ENCODE data around the gene RRP36. TPM values are rescaled to one million over a fixed set of nuclear protein-coding genes. Genes with fewer than 3 reads are reported as not detected.

The RRP36 gene
- polyA plus RNA-seq, 1 donor from 2014 or later: 79.2 TPM

- no peak overlapping the region for H2AFZ ChIP-seq (ENCODE audit: low read depth, low read length)
- H3K36me3 ChIP-seq (ENCODE audit: insufficient read depth, low read length): no peaks in the 10 kb centered on the region
- H3K4me3 ChIP-seq (ENCODE audit: low read length): no peak overlapping the region
- no peak overlapping the region for H3K9ac ChIP-seq (ENCODE audit: low read length)
- no peaks in the 10 kb centered on the region for H3F3A ChIP-seq (ENCODE audit: insufficient read depth, low read length, poor library complexity, severe bottlenecking)
- H3K27me3 ChIP-seq (ENCODE audit: insufficient read depth, low read depth, low read length): no peaks in the 10 kb centered on the region
- H3K9me3 ChIP-seq (ENCODE audit: low read length): no peaks in the 10 kb centered on the region
- no peak for TF ChIP-seq CTCF (IDR thresholded peaks at IDR 0.05; ENCODE audit: poor library complexity, severe bottlenecking)
- no peak for TF ChIP-seq POLR2AphosphoS5 (IDR thresholded peaks at IDR 0.05)
- no peak for TF ChIP-seq EP300 (conservative IDR thresholded peaks at IDR 0.05; ENCODE audit: poor library complexity, severe bottlenecking)
- no peak for TF ChIP-seq MXI1 (conservative IDR thresholded peaks at IDR 0.05; ENCODE audit: poor library complexity, severe bottlenecking)
- TF ChIP-seq SMC3 (conservative IDR thresholded peaks at IDR 0.05; ENCODE audit: poor library complexity): no peak
- TF ChIP-seq EZH2 (IDR thresholded peaks at IDR 0.05; ENCODE audit: borderline replicate concordance, insufficient read depth, low read length, poor library complexity, severe bottlenecking): no peak
- no peak for TF ChIP-seq REST (IDR thresholded peaks at IDR 0.05; ENCODE audit: borderline replicate concordance)
- no peak for TF ChIP-seq RAD21 (conservative IDR thresholded peaks at IDR 0.05)
- TF ChIP-seq TAF1 (IDR thresholded peaks at IDR 0.05; ENCODE audit: low read depth): no peak
- no peaks in the 10 kb centered on the region for H3K9me2 ChIP-seq (ENCODE audit: insufficient read depth, low read length)
- no peaks in the 10 kb centered on the region for H4K20me1 ChIP-seq (ENCODE audit: insufficient read depth)
- H3K79me2 ChIP-seq (replicated peaks; ENCODE audit: insufficient read depth, low read length): peaks cover 6% of the 10 kb centered on the region
- H3K4me2 ChIP-seq (ENCODE audit: low read length): no peak overlapping the region
- no peak overlapping the region for H3K27ac ChIP-seq (ENCODE audit: low read length)
Observed at GRCh38 chr6:42973926-42974325, 47.5 kb upstream of the RRP36 start.

GRCh38 chr6:42974919-42975505, 46.4 kb upstream of the RRP36 start:
- H3K9ac ChIP-seq (ENCODE audit: low read length): no peak overlapping the region
- no peak overlapping the region for H3K4me2 ChIP-seq (ENCODE audit: low read length)
- H3F3A ChIP-seq (ENCODE audit: insufficient read depth, low read length, poor library complexity, severe bottlenecking): no peaks in the 10 kb centered on the region
- no peaks in the 10 kb centered on the region for H4K20me1 ChIP-seq (ENCODE audit: insufficient read depth)
- H2AFZ ChIP-seq (ENCODE audit: low read depth, low read length): no peak overlapping the region
- H3K4me3 ChIP-seq (ENCODE audit: low read length): no peak overlapping the region
- H3K9me2 ChIP-seq (ENCODE audit: insufficient read depth, low read length): no peaks in the 10 kb centered on the region
- H3K27ac ChIP-seq (ENCODE audit: low read length): no peak overlapping the region
- no peaks in the 10 kb centered on the region for H3K36me3 ChIP-seq (ENCODE audit: insufficient read depth, low read length)
- TF ChIP-seq RAD21 (conservative IDR thresholded peaks at IDR 0.05) (no peak), REST (IDR thresholded peaks at IDR 0.05; ENCODE audit: borderline replicate concordance) (no peak), SMC3 (conservative IDR thresholded peaks at IDR 0.05; ENCODE audit: poor library complexity) (no peak), EP300 (conservative IDR thresholded peaks at IDR 0.05; ENCODE audit: poor library complexity, severe bottlenecking) (no peak), EZH2 (IDR thresholded peaks at IDR 0.05; ENCODE audit: borderline replicate concordance, insufficient read depth, low read length, poor library complexity, severe bottlenecking) (no peak), CTCF (IDR thresholded peaks at IDR 0.05; ENCODE audit: poor library complexity, severe bottlenecking) (no peak), POLR2AphosphoS5 (IDR thresholded peaks at IDR 0.05) (no peak), MXI1 (conservative IDR thresholded peaks at IDR 0.05; ENCODE audit: poor library complexity, severe bottlenecking) (no peak), TAF1 (IDR thresholded peaks at IDR 0.05; ENCODE audit: low read depth) (no peak)
- no peaks in the 10 kb centered on the region for H3K9me3 ChIP-seq (ENCODE audit: low read length)
- H3K27me3 ChIP-seq (ENCODE audit: insufficient read depth, low read depth, low read length): no peaks in the 10 kb centered on the region
- H3K79me2 ChIP-seq (replicated peaks; ENCODE audit: insufficient read depth, low read length): peaks cover 6% of the 10 kb centered on the region

Measured in neural cell (in vitro differentiated cells).